Measurements from ENCODE around the gene TBC1D17.

The TBC1D17 gene

GRCh38 chr19:49877020-49877878, at the start of gene TBC1D17, which contains the start of gene AKT1S1:
TBC1D17 (plus strand) TSS chr19:49877702; CDS start chr19:49877724, 22 bp downstream.
AKT1S1 (minus strand) TSS chr19:49877355; CDS start chr19:49873295, 4,060 bp downstream.
- peaks cover 24% of the 10 kb centered on the region for H3K4me1 ChIP-seq (ENCODE audit: insufficient read depth, low read length, poor library complexity, severe bottlenecking)
- H3K4me3 ChIP-seq (ENCODE audit: low read length, poor library complexity, severe bottlenecking) = peak within 1 kb of the TSS; percentile 95
- H3K9me2 ChIP-seq (replicated peaks; ENCODE audit: low read depth, low read length) = no peaks in the 10 kb centered on the region
- H3K9ac ChIP-seq (ENCODE audit: low read depth, low read length, poor library complexity, severe bottlenecking) = peak within 1 kb of the TSS; percentile 91
- H3K79me2 ChIP-seq (ENCODE audit: insufficient read depth, low read length) = peaks cover 34% of the 10 kb centered on the region
- peak within 1 kb of the TSS; percentile 99 for H3K4me2 ChIP-seq (ENCODE audit: low read depth, low read length, poor library complexity, severe bottlenecking)
- no peaks in the 10 kb centered on the region for H3K9me3 ChIP-seq (ENCODE audit: insufficient read depth, low read depth, low read length)
- peaks cover 5% of the 10 kb centered on the region; the same call in 1 of the 2 replicates for H3K36me3 ChIP-seq (ENCODE audit: insufficient read depth, low read length)
- peaks cover 11% of the 10 kb centered on the region for H4K20me1 ChIP-seq (ENCODE audit: insufficient read depth, low read length, poor library complexity, severe bottlenecking)
- H3K27me3 ChIP-seq (ENCODE audit: insufficient read depth, low read length, poor library complexity, severe bottlenecking) = no peaks in the 10 kb centered on the region
- TF ChIP-seq CTCF (conservative IDR thresholded peaks at IDR 0.05; ENCODE audit: low read length) = no peak
- no peak for TF ChIP-seq EZH2phosphoT487 (IDR thresholded peaks at IDR 0.05; ENCODE audit: borderline replicate concordance)
- peak within 1 kb of the TSS; percentile 90 for H2AFZ ChIP-seq (ENCODE audit: low read length)
- no peaks in the 10 kb centered on the region for H3F3A ChIP-seq (ENCODE audit: low read depth)

DNA sequence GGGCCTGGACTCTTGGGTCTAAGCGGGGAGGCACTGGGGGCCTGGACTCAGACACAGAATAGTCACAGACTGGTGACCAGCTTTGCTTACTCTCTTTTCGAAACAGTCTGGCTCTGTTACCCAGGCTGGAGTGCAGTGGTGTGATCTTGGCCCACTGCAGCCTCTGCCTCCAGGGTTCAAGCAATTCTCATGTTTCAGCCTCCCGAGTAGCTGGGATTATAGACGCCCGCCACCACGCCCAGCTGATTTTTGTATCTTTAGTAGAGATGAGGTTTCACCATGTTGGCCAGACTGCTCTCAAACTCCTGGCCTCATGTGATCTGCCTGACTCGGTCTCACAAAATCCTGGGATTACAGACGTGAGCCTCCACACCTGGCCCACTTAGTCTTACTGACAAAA, 48.3 kb upstream of the TBC1D17 start:
- TF ChIP-seq EZH2phosphoT487 (IDR thresholded peaks at IDR 0.05; ENCODE audit: borderline replicate concordance) (no peak), CTCF (conservative IDR thresholded peaks at IDR 0.05; ENCODE audit: low read length) (no peak)
- Histone ChIP-seq H3K27me3 (ENCODE audit: insufficient read depth, low read length, poor library complexity, severe bottlenecking) (no peaks in the 10 kb centered on the region), H3K4me2 (ENCODE audit: low read depth, low read length, poor library complexity, severe bottlenecking) (no peak overlapping the region), H3K4me3 (ENCODE audit: low read length, poor library complexity, severe bottlenecking) (no peak overlapping the region), H3K79me2 (ENCODE audit: insufficient read depth, low read length) (peaks cover 10% of the 10 kb centered on the region; the same call in 1 of the 2 replicates), H3K4me1 (ENCODE audit: insufficient read depth, low read length, poor library complexity, severe bottlenecking) (peaks cover 33% of the 10 kb centered on the region), H3F3A (ENCODE audit: low read depth) (no peaks in the 10 kb centered on the region), H3K9me3 (ENCODE audit: insufficient read depth, low read depth, low read length) (no peaks in the 10 kb centered on the region), H2AFZ (ENCODE audit: low read length) (no peak overlapping the region), H3K9ac (ENCODE audit: low read depth, low read length, poor library complexity, severe bottlenecking) (no peak overlapping the region), H4K20me1 (ENCODE audit: insufficient read depth, low read length, poor library complexity, severe bottlenecking) (peaks cover 3% of the 10 kb centered on the region), H3K36me3 (ENCODE audit: insufficient read depth, low read length) (peaks cover 31% of the 10 kb centered on the region; the same call in 1 of the 2 replicates), H3K9me2 (replicated peaks; ENCODE audit: low read depth, low read length) (no peaks in the 10 kb centered on the region)

GRCh38 chr19:49829721-49830120, 47.8 kb upstream of the TBC1D17 start:
- no peaks in the 10 kb centered on the region for H3F3A ChIP-seq (ENCODE audit: low read depth)
- H3K4me1 ChIP-seq (ENCODE audit: insufficient read depth, low read length, poor library complexity, severe bottlenecking) = peaks cover 33% of the 10 kb centered on the region
- peaks cover 3% of the 10 kb centered on the region for H4K20me1 ChIP-seq (ENCODE audit: insufficient read depth, low read length, poor library complexity, severe bottlenecking)
- H3K9ac ChIP-seq (ENCODE audit: low read depth, low read length, poor library complexity, severe bottlenecking) = no peak overlapping the region
- no peaks in the 10 kb centered on the region for H3K27me3 ChIP-seq (ENCODE audit: insufficient read depth, low read length, poor library complexity, severe bottlenecking)
- no peak overlapping the region for H2AFZ ChIP-seq (ENCODE audit: low read length)
- no peaks in the 10 kb centered on the region for H3K9me3 ChIP-seq (ENCODE audit: insufficient read depth, low read depth, low read length)
- no peak overlapping the region for H3K4me3 ChIP-seq (ENCODE audit: low read length, poor library complexity, severe bottlenecking)
- H3K4me2 ChIP-seq (ENCODE audit: low read depth, low read length, poor library complexity, severe bottlenecking) = no peak overlapping the region
- no peaks in the 10 kb centered on the region for H3K9me2 ChIP-seq (replicated peaks; ENCODE audit: low read depth, low read length)
- TF ChIP-seq CTCF (conservative IDR thresholded peaks at IDR 0.05; ENCODE audit: low read length) (no peak), EZH2phosphoT487 (IDR thresholded peaks at IDR 0.05; ENCODE audit: borderline replicate concordance) (no peak)
- H3K79me2 ChIP-seq (ENCODE audit: insufficient read depth, low read length) = peaks cover 10% of the 10 kb centered on the region; the same call in 1 of the 2 replicates
- peaks cover 36% of the 10 kb centered on the region; the same call in 1 of the 2 replicates for H3K36me3 ChIP-seq (ENCODE audit: insufficient read depth, low read length)

All from Loucy (cell line).